GM21825 (cell line): Measurements from ENCODE around the gene SLC17A9.
"Not testable (repeated sequence)": the region's sequence is repeated elsewhere in the genome, so short reads cannot be mapped to it uniquely, and the experiment has no call there.

Source experiments
- ATAC-seq: cut with Tn5 transposase; IDR thresholded peaks from one replicate; pipeline ENCODE4 v1.9.1; 2021; ENCODE audit warnings: mild to moderate bottlenecking, moderate library complexity; ENCODE audit not compliant: unreplicated experiment

SLC17A9 gene

DNA sequence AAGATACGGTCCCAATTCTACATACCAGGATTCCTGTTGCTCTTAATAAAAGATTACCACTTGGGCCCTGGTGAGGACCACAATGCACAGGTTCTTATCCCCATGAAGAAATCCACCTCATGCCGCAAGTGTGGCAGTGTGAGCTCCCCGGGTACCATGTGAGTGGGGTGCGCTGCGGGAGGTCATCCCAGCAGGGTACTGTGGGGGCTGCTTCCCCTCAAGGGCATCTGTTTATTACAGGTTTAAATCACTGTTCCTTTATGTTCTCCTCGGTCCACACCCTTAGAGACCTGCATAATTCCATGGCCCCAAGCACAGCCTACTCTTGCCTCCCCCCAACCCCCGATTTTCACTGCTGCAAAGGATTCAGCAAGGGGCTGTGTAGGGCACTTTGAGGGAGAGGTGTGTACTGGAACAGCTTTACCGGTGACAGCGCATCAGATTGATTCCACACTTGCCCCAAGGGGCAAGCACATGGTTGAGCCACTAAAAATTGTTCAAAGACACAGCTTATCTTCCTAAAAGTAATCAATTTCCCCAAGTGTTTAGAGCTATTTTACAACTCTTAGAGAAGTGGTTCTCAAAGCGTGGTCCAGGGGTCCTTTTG, 32.4 kb upstream of the SLC17A9 start:
- no peak for ATAC-seq

DNA sequence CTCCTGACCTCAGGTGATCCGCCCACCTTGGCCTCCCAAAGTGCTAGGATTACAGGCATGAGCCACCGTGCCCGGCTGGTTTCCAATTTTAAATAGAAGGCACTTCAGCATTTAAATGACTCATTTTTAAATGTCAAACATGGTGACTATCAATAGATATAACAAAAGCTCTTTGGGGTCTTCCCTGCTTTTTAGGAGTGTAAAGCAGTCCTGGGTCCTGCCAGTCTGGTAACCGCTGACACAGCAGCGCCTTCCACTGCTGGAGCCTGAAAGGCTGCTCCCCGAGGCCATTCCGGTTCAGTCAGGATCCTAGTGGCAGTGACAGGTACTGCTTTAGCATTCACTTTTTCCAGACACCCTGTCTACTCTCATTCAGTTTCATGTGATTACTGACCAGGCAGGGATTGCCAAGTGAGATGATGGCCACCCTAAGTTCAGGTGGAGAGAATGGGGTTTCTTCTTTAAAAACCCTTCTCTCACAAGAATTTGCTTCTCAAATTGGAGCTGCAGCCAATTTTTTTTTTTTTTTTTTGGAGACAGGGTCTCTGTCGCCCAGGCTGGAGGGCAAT, 31.3 kb upstream of the SLC17A9 start:
- ATAC-seq = no peak

DNA sequence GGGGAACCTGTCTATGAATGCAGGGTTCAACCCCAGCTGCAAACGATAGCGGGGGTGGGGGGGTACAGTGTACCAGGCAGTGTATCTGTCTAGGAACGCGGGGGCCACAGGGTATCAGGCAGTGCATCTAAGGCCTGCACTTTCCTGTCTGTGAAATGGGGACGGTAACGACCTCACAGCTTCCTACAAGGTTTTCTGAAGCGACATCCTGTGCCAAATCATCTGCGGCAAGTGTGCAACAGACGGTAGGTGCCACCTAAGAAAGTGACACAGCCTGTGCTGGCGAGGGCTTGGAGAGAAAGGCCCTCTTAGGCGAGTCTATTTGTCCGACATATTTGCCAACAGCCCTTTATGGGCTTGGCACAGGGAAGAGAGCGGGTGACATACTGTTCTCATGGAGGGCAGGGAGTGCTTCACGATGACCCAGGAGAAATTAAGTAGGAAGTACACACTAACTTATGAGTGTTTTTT, 30.0 kb upstream of the SLC17A9 start:
- ATAC-seq = no peak

DNA sequence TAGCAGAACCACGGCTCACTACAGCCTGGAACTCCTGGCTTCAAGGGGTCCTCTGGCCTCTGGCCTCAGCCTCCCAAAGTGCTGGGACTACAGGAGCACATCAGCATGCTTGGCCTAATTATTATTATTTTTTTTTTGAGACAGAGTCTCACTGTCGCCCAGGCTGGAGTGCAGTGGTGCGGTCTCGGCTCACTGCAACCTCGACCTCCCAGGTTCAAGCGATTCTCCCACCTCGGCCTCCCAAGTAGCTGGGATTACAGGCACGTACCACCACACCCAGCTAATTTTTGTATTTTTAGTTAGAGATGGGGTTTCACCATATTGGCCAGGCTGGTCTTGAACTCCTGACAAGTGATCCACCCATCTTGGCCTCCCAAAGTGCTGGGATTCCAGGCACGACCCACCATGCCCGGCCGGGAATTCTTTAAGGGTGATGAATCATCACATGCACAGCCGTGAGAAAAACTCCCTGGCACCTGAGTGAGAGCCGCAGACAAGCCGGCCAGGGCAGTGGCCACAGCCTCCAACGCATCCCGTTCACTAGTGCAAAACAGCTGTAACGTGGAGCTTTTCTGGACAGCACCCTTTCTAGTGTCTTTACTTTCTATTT, 29.3 kb upstream of the SLC17A9 start:
- not testable (repeated sequence) for ATAC-seq

DNA sequence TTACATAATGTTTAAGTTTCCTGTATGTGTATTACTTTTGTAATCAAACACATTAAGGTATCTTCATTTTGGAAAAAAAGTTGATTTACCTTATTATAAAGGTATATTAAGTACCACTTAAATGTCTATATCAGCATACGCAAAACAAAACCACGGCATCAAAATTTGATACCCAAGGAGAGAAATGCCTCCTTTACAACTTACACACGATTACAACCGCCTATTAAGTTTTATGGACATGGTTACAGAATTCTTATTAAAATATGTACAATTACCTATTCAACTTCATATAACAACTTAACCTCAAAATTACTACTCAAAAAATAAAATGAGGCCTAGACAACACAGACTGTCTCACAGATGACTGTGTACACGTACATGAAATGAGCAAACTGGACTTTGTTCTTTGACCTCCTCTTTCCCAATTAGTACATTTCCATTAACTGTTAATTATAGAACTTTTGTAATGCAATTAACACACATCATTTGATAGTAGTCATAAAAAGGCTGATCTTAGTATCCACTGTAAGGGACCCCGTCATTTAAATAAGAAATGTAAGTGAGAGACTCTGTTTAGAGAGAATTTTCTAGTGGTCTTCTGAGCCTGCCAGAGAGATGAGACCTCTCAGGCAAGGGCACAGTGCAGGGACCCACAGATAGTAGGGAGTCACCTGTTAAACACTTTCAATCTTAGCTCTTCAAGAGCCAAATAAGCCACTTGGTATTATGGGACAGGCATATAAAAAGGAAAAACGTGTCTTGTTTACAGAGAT, 28.7 kb upstream of the SLC17A9 start:
- no peak for ATAC-seq

DNA sequence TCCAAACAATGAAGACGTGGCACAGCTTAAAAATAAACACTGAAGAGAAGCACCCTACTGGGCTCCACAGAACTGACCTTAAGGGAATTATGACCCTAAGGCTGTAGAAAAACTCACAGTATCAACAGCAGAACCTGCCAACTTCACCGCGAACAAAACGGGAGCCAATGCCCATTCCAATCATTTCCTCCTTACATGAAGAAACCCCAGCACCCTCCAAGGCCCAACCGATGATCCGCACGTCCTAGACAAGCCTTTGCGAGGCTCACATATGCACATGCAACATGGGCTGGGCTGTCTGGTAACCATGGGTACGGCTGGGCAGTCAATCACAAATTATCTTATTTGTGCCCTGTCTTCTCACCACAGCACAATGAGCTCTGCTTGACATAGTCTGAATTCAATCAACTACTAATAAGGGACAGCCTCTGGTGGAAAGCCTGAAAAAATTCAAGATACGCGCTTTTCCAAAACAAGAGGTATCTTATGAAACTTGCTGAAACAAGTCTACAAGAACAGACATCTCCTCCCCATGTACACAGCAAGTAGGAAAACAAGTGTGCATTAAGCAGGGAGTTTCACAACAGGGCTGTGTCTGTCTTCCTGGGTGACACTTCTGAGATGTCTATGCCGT, 27.9 kb upstream of the SLC17A9 start:
- ATAC-seq = no peak

DNA sequence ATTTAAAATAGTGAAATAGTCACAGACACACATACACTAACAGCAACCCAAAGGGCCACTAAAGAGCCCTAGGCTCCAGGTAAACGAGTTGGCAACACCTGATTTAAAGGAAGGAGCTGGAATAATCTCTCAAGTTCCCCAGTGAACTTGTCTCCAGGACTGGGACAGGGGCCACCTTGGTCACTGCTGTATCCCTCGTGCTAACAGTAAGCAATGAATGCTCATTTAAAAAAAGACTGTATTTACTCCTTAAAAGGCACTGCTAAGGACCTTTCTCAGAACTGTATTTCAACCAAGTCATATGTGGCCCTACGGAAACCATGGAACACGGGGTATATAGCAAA, 27.5 kb upstream of the SLC17A9 start:
- no peak for ATAC-seq

DNA sequence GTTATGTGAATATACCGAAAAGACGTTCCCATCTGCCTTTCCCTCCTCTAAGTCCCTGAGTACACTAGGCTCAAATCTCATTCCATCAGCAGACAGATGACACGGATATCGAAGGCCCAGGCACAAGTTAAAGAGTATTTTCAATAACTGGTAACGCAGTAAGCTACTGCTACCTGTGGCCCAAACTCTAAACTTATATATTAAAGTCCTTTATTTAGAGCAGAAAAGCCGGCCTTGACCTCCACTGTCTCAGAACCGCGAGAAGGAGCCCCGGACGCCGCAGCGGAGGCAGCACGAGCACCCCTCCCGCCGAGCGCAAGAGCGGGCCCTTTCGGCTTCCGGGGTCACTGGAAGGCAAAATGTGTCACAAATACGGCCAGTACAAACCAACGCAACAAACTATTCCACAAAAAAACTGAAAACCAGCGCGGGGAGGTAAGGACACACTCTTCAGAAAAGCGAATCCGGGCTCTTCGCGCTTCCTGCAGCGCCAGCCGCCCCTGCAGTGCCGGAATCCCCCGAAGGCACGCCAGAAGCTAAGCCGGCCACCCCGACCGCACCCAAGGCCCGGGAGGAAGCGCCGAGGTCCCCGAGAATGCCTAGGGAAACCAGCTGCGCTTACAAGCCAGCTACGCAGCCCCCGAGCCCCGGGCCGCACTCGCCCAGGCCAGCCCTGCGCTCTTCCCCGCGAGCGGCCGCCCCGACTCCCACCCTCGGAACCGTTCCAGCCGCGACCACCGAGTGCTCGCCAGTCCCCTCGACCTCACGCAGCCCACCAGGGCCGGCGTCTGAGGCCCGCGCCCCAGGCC, 26.9 kb upstream of the SLC17A9 start:
- peak; percentile 9 for ATAC-seq

DNA sequence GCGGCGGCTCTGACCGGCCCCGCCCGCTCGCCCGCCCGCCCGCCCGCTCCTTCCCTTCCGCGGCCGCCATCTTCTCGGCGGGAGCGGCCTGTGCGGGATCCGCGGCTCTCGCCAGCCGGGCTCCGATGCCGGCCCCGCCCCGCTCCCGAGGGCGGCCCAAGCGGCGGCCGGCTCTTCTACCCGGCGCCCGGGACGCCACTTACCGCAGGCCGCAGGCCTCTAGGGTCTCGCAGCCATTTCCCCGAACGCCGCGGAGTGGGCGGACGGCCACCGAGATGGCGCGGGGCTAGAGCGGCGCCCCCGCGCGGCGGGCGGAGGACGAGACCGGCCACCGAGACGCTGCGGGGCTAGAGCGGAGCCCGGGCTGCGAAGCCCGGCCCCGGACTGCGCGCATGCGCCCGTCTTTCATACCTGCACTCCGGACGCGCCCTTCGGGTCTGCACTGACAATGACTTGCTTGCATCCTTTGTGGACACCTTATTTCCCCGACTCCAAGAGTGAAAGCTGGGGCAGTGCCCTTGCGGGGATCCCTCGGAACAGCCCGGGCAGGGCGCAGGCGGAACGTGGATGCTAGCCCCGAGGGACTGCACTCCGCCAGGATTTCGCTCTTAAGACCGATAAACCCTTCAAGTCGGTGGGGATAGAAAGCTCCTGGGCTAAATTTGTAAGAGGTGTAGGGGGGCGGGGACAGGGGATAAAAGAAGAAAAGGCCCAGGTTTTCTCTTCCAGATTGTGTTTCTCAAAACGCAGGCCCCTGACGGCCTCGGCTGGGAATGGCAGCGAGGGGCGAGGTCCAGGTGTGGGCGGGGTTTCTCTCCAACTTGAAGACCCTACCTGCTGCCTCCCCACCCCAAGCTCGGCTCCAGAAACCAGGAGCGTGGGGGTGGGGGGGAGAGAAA, 26.0 kb upstream of the SLC17A9 start, which contains the start of gene DIDO1:
TSS of gene DIDO1 (minus strand) at position 277 of the 899 bp plus-strand sequence.
- peak; percentile 73 for ATAC-seq

DNA sequence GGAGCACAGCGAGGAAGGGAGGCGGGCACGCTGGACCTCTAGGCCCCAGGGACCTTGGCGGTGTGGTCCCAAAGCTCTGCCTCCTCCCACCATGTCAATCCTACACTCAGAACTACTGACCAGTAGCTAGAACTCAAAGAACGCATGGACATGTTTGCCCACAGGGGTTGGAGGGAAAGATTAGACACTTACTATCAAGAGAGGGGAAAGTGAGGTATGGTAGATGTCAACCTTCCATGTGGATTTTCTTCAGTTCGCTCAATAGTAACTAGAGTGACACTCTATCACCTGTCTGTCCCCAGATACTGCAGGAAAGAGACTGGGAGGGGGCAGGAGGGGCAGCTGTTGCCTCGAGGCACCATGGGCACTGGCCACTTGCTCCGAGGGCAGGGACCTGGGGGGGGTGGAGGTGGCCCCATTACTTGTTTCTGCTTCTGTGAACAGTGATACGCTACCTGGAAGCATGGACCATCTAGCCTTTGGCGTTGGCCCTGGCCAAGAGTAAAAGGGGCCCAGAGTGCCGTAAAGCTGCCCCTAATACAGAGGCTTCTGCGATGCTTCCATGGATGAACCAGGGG, 25.3 kb upstream of the SLC17A9 start:
- no peak for ATAC-seq

DNA sequence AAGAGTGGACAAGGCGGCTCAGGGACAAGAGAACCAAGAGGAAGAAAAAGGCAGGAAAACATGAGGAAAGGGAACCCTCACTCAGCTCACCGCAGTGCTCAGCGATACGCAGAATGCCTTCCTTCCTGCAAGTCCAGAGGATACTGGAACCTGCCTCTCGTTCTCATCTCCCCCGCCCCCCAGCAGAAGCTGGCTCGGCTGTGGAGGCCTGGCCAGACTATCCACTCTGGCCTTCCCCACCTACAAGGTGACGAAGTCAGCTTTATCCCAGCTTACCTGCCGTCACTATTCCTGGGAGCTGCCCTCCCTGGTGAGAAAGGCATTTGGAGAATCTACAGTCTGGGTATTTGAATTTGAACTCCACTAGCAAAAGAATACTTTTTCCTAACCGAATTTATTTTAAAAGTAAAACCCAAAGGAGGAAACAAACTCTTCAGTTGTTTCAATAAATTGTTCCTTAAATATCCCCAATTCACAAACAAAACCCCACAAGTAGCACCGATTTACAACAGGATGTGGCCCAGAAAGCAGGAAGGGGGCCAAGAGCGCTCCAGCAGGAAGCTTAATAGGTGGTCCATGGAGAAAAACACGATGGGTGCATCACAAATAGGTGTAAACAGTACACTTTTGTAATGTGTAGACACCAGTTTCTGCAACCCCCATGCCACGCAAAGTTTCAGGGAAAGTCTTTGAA, 24.1 kb upstream of the SLC17A9 start:
- ATAC-seq = no peak

DNA sequence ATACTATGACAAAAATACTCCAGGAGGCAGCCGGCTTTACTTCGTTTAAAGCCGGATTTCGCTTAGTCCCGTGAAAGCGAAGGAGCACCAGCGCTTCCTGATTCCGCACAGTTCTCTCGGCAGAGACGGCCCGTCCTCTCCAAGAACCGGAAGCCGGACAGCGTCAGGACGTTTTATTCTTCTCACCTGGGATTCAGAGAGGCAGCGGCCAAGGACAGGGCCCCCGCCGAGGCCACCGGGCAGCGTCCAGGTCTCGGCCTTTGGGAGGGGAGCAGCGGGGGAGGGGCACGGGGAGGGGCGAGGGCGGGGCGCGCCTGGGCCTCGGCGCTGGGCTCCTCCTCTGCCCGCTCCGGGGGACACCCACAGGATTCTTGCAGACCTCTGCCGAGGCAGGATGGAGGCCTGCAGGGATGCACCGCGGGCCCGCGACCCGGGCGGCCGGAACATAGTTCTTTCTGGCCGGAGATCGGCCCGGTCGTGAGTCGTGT, 23.4 kb upstream of the SLC17A9 start:
- ATAC-seq = no peak

DNA sequence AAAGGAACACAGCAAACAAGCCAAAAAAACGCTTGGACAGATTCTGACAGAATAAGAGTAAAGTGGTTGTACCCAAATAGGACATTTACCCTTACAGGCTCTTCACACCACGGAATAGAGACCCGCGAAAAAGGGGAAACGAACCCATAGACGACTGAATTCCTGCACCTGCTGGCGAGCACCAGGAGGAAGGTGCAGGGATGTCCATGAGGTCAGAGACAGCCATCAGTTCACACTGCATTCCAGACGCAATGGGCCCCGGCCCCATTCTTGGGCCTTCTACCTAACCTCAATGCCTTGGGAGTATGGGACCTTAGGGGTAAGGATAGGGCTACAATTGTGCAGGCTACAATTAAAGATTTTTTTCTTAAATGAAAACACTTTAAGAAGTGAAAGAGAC, 21.0 kb upstream of the SLC17A9 start:
- no peak for ATAC-seq

DNA sequence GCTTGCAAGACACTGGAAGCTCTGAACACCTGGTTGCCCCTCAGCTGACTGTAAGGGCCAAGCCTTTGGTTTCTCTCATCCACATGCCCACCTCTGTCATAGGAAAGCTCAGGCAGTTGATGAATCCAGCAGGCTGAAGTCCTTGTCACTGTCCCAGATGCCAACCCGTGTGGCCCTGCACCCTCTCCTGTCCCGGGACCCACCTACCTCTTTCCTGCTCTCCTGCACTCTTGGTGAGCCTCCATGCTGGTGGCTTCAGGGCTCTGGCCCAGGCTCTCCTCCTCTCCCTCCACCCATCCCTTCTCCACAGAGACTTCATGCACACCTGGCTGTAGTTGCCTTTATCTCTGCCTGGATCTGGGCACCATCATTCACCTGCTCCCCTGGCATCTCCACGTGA, 18.5 kb upstream of the SLC17A9 start:
- no peak for ATAC-seq

DNA sequence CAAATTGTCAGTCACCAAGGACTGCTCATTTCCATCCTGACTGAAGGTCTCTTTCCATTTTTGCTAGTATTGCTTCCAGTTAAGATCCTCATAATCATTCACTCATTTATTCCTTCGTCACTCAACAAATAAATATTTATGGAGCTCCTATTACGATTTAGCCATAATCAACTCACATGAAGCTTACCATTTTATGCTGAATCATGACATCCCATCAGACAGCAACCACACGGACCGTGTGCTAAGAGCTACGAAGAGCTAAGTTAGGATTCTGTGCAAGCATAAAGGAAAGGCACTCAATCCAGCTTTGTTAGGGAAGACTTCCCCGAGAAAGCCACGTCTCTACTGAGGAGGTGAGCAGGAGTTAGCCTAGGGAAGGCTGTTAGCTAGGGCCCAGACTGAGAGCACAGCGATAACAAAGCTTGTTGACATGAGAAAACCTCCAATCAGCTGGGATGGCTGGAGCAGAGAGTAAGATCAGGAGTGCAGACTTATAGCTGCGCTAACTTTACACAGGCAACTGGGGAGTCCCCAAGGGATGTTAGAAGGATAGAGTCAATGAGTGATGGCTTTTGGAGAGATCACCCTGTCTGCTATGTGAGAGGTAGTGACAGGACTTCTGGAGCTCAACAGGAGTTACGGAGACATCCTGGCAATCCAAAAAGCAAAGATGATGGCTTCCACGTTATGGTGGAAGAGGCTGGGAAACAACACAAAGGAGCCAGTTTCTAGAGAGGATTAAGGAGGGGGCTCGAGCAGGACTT, 17.1 kb upstream of the SLC17A9 start:
- ATAC-seq = no peak

DNA sequence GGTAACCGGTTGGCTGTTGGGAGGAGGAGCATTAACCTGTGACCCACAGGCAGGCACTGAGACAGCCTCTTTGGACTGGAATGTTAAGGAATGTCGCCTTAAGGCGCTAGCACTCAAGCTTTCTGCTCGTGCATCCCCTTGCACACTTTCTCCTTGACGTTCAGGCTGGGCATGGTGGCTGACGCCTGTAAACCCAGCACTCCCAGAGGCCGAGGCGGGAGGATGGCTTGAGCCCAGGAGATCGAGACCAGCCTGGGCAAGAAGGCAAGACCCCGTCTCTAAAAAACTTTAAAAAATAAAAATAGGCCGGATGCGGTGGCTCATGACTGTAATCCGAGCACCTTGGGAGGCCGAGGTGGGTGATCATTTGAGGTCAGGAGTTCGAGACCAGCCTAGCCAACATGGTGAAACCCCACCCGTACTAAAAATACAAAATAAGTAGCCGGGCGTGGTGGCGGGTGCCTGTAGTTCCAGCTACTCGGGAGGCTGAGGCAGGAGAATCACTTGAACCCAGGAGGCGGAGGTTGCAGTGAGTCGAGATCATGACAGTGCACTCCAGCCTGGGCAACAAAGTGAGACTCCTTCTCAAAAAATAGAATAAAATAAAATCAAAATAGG, 16.4 kb upstream of the SLC17A9 start:
- ATAC-seq = no peak
